ENCODE data around the gene NCR2. TPM values are rescaled to one million over a fixed set of nuclear protein-coding genes. Genes with fewer than 3 reads are reported as not detected.

Gene NCR2
- total RNA-seq, 1 experiment from 2014 or later = not detected

DNA sequence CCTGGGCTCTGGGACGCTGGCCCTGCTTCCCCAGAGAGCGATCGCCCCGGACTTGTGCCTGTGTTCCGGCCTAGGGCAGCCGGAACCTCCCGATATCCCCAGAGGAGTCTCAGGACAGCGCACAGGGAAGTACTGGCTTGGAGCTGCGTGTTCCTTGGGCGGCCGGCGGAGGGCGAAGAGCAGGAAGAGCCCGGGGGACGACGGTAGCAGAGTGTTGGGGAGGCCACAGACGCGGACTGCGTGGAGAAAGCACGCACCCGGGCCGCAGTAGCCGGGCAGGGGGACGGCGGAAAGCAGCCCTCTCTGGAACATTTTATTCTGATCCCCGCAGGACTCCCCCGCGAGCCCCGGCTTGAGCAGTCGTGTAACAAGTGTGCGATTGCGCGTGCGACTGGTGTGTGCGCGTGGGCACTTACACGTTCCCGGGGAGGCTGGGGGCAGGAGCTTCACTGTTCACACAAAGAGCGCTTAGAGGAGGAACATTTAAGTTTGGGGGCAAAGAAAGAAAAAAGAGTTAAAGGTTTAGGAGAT is 36.1 kb downstream of the NCR2 start:
- RAD21 ChIA-PET (ENCODE audit: low non-redundant PET in 1 of 2, low total read pairs in 2 of 2, uncharacterized antibody in 2 of 2, unreplicated experiment in 2 of 2) = no interaction called here
- no peaks in the 10 kb centered on the region for H3K9me3 ChIP-seq (ENCODE audit: control insufficient read depth in 1 of 2, insufficient read depth in 1 of 2, low read depth in 1 of 2, low read length in 2 of 2)
- H3K27ac ChIP-seq (ENCODE audit: low read depth, low read length) = no peak overlapping the region
- no peak for DNase-seq (ENCODE audit: low read depth, low spot score)
- H3K9ac ChIP-seq (ENCODE audit: low read length) = no peak overlapping the region
- no peaks in the 10 kb centered on the region for H3K27me3 ChIP-seq (ENCODE audit: insufficient read depth, low read length)
- no TSS peak for BruUV-seq (replicated peaks)
- peaks cover 2 to 3% of the 10 kb centered on the region in 2 experiments; a peak in 1 of 4 replicates for H3K4me1 ChIP-seq (ENCODE audit: control insufficient read depth in 1 of 2, insufficient read depth in 2 of 2, low read length in 2 of 2)
- POLR2A ChIA-PET = no interaction called here
- TF ChIP-seq POLR2AphosphoS5 (IDR thresholded peaks at IDR 0.05; ENCODE audit: low read depth, low read length) (no peak), ZBTB33 (IDR thresholded peaks at IDR 0.05; ENCODE audit: extremely low read depth, insufficient replicate concordance, low read length) (no peak), TCF7L2 (IDR thresholded peaks at IDR 0.05; ENCODE audit: borderline replicate concordance, extremely low read depth, insufficient read depth, insufficient read length) (no peak), RAD21 (IDR thresholded peaks at IDR 0.05; ENCODE audit: low read depth) (no peak), MAX (IDR thresholded peaks at IDR 0.05) (no peak), ELF1 (IDR thresholded peaks at IDR 0.05; ENCODE audit: borderline replicate concordance, low read depth) (no peak), SRF (IDR thresholded peaks at IDR 0.05; ENCODE audit: low read depth) (no peak), CBX3 (IDR thresholded peaks at IDR 0.05; ENCODE audit: low read depth) (no peak)
- no peak overlapping the region for H2AFZ ChIP-seq (ENCODE audit: low read depth, low read length, poor library complexity, severe bottlenecking)
- ATAC-seq = no peak
- H3K79me2 ChIP-seq (ENCODE audit: insufficient read depth, low read length) = no peaks in the 10 kb centered on the region
- intact Hi-C loops (cut with micrococcal nuclease) = no loop called here
- no peaks in the 10 kb centered on the region for H4K20me1 ChIP-seq (ENCODE audit: insufficient read depth)
- CTCF ChIA-PET = interaction anchor here (0.7 to 1.0 kb wide), 2 partner anchors 221 to 313 kb away, joined by 3 to 4 read pairs; no protein-coding TSS in a partner anchor
- H3K36me3 ChIP-seq (ENCODE audit: control insufficient read depth in 1 of 2, insufficient read depth in 2 of 2, low read length in 2 of 2) = no peaks in the 10 kb centered on the region
- no peak overlapping the region for H3K4me2 ChIP-seq (ENCODE audit: low read length)
- no peaks in the 10 kb centered on the region for H3K9me2 ChIP-seq (ENCODE audit: insufficient read depth)
- H3K4me3 ChIP-seq (replicated peaks in 1 of 2; ENCODE audit: low read depth in 1 of 2, low read length in 2 of 2) = no peak overlapping the region
